NCI-H2227 (cell line): Measurements from ENCODE around the gene MBTPS1.

ENCODE experiments used
- DNase-seq: peaks from one replicate; lab custom pipeline; 2025; ENCODE audit not compliant: unreplicated experiment; lab: John Stamatoyannopoulos, UW

Gene MBTPS1

DNA sequence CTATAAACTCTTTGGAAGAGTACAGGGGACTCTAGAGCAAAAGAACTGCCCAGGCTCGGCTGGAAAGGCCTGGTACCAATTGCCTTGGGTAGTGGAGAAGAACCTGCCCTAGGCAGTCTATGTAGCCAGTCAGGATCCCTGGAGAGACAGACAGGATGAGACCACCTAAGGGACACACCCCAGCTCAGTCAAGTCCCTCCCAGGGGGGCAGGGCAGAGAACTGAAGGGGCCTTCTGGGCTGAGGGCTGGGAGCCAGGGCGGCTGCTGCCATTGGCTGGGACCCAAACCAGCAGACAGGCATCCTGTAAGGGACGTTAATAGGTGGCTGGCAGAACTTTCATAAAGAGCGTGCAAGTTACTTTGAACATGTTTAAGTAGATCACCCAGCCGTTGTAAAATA, 61.4 kb downstream of the MBTPS1 start:
- DNase-seq: no peak

DNA sequence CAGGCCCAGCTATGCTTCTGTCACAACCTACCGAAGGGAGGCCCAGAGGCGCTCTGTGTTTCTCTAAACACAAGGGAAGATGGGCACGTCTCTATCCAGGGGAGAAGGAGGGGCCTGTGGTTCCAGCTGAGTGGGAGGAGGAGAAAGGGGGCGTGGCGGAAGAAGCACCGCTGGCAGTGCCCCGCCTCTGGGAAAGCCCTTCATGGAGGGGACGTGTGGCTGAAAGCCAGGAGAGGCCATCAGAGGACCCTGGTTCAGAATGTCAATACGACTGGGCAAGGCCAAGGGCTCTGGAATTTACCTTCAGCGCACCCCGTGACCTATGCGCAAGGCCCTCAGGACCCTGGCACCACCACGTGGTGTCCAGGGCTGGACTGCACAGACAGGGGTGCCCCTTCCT, 61.8 kb downstream of the MBTPS1 start:
- no peak for DNase-seq

DNA sequence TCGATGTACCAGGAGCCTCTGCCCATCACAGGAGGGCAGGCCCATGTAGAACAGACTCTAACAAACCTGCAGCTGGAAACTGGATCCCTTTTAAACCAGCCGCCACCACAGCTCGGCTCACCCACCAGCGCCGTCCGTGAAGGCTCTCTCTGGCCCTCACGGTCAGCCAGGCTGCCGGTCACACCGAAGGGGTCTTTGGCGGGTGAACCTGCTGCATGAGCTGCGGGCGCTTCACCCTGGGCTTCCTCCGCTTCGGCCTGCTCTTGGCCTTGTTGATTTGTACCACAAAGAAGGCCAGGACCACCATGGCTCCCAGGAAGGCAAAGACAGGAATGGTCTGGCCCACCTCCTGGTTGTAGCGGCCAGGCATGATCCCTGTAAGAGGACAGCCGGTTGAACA, 62.5 kb downstream of the MBTPS1 start:
- DNase-seq: no peak

DNA sequence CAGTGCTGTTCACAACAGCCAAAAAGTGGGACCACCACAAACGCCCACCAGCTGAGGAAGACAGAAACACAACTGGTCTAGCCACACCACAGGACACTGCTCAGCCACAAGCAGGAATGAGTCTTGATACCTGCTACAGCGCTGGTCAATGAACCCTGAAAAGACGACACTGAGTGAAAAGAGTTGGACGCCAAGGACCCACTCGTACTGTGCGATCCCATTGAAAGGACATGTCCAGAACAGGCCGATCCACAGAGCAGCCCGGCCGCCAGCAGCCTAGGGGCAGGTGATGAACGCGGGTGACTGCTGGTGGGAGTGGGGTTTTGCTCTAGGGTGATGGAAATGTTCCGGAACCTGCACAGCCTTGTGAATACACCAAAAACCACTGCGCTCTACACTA, 63.5 kb downstream of the MBTPS1 start:
- DNase-seq: no peak

DNA sequence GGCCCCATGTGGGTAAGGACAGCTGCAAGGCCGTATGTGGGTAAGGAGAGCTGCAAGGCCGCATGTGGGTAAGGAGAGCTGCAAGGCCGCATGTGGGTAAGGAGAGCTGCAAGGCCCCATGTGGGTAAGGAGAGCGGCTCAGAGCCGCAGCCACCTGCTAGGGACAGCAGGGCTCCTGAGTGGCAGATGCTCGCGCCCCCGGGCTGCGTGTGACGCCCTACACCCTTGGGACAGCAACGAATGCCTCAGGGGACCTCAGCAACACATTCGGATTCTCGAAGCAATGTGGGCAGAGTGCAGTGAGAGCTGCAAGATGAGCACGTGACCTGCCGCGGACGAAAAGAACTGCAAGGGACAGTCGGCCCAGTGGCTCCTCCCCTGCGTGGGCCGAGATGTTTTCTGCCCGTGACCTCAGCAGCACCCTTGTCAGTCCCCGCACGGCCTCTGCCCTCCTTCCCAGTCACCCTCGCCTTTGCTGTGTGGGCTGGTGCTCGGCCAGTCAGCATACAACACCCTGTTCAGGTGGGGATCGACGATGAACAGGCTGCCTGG, 64.6 kb downstream of the MBTPS1 start:
- DNase-seq: no peak

DNA sequence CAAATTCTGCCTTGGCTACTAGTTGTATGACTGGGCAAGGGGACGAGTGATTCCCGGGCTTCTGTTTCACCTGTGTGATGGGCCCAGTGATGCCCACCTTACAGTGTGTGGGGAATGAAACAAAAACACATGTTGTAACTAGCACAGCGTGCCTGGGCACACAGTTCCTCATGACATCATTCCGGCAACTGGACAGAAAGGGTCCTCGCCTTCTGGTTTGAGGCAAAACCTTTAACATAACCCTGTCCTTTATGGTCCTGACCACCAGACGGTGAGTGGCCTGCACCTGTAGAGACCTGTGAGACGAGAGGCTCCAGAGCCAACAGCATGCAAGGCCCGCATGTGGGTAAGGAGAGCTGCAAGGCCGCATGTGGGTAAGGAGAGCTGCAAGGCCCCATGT, 66.4 kb downstream of the MBTPS1 start:
- no peak for DNase-seq

DNA sequence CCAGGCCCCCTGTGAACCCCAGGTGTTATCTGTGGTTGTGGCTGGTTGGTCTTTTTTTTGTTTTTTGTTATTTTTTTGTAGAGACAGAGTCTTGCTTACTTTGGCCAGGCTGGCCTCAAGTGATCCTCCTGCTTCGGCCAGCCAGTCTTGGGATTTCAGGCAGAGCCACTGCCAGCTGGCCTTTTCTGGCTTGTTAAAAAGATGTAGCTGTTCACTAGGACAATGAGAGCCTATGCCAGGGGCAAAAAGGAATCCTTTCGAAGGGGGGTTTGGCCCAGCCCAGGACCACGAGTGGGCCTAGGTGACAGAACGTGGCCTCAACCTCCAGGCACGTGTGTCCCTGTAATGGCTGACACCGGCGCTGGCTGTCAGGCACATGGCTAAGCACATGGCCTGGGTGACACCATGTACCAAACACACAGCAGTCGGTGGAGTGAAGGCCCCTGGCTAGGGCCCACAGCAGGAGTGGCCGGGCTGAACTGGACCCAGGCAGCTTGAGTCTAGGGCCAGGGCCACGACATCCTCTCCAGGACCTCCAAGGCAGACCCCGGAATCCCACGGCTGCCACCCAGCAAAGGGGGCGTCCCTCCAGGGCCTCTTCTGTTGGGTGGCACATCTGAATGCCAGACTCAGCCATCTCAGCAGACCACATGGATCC, 67.2 kb downstream of the MBTPS1 start:
- no peak for DNase-seq

DNA sequence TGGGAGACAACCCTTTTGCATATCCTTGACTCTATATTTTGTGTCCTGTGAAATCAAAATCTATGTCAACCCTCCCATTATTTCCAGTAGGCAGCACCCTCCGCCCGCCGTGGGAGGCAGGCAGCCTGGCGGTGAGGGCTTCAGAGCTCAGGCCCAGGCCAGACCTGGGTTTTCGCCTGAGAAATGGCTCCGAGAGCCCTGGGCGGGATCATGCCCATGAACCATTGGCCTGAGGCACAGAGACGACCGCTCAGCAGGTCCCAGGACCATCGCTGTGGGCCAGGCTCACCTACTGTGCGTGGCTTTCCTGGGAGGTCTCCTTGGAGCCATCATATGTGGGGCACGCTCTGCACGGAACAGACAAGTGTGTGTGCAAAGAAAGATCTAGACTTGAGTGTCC, 67.9 kb downstream of the MBTPS1 start:
- no peak for DNase-seq

DNA sequence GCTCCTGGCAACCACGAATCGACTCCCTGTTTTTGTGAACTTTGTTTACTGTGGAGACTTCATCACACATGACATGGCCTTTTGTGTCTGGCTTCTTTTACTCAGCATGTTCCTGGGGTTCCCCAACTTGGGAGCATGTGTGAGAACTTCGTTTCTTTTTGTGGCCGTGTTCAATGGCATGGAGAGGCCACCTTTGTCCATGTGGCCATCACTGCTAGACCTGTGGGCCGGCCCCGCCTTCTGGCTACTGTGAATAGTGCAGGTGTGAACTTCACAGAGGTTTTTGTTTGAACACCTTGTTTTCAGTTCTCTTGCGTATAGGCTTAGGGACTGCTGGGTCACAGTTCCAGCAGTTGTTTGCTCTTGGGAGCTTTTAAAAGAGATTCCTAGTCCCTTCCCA, 68.5 kb downstream of the MBTPS1 start:
- DNase-seq: no peak

DNA sequence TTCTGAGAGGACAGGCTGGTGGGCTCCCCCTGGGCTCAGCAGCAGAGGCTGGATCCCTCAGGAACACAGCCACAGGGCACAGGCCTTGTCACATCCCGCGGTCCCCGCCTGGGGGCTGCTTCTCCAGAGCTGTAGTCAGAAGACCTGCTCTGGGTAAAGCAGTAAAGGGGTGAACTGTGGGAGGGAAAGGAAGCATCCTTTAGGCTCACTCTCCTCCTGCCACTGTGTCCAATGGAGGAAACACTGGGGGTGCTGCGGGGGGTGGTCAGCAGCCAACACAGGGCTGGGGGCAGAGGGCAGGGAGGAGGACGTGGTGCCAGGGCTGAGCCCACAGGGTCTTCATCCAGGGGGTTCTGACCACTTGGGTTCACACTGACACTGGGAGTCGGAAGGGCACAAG, 69.1 kb downstream of the MBTPS1 start:
- no peak for DNase-seq

DNA sequence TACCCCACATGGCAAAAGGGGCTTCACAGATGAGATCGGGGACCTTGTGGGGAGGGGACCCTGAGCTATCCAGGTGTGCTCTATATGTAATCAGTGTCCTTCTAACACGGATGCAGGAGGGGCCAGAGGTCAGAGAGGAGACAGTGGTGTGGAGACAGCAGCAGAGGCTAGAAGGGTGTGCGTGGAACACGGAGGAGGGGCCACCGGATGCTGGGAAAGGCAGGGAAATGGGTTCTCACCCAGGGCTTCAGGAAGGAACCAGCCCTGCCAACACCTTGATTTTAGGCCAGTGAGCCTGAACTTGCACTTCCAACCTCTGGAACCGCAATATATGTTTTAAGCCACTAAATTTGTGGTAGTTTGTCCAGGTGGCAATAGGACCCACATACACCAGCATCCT, 69.5 kb downstream of the MBTPS1 start:
- DNase-seq: no peak

DNA sequence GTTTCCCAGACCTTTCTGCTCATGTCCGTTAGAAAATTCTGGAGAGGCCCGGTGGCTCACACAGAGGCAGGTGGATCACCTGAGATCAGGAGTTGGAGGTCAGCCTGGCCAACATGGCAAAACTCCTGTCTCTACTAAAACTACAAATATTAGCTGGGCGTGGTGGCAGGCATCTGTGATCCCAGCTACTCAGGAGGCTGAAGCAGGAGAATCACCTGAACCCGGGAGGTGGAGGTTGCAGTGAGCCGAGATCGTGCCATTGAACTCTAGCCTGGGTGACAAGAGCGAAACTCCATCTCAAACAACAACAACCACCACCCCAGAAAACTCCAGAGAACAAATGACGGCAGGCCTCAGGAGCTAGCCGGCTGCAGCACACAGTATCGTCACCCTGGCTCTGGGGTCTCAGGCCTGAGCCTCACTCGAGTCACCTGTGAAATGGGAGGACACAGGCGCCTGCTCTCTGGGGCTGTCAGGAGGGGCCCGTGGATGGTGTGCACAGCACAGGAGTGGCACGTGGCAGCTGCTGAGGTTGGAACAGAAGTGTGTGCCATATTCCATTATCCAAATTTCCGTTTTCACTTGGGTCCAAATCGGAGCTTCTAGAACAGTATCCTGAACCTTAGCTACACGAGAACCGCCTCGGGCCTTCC, 70.8 kb downstream of the MBTPS1 start:
- no peak for DNase-seq

DNA sequence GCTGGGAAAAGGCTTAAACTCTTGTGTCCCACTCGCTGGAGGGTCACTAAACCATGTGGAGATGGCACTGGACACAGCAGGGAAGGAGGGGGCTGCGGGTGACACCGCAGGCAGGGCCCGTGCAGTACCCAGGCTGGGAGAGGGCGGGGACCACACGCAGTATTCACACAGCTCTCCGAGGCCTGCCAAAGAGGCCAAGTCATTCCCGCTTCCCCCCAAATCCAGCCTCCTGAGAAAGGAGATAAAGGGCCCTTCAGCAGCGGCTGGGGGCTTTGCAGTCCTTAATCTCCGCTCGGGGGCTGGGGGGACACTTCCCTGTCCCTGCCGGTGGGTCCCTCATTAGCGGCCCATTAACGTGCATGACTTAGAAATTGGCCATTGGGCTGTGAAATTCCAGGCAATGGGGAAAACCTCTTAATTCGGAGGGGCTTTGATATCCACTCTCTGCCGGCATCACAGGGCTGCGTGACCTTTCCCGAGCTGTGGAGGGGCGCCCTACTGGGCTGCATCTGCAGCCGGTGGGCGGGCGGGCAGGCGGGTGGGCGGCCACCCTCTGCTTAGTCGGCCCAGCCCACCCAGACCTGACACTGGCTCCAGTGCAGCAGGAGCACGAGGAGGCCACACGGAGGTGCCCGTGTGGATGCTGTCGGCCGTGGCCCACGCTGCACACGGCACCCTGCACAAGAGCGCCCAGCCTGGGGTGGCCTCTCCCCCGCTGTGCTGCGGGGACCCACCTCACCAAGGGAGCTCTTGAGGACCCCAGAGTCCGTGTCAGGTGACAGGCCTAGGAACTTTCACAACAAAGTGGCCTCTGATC, 71.5 kb downstream of the MBTPS1 start:
- no peak for DNase-seq

DNA sequence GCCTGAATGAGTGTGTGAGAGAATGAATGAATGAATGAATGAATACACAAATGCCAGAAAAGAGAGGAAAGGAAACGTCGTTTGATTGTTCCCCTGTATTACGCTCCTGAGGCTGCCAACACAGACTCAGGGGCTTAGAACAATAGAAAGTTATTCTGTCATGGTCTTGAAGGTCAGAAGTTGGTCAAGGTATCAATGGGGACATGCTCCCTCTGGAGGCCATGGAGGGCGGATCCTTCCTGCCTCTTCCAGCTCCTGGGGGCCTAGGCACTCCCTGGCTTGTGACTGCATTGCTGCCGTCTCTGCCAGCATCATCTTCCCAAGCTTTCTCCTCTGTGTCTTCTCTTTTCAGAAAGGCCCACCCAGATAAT, 72.6 kb downstream of the MBTPS1 start:
- DNase-seq: no peak

DNA sequence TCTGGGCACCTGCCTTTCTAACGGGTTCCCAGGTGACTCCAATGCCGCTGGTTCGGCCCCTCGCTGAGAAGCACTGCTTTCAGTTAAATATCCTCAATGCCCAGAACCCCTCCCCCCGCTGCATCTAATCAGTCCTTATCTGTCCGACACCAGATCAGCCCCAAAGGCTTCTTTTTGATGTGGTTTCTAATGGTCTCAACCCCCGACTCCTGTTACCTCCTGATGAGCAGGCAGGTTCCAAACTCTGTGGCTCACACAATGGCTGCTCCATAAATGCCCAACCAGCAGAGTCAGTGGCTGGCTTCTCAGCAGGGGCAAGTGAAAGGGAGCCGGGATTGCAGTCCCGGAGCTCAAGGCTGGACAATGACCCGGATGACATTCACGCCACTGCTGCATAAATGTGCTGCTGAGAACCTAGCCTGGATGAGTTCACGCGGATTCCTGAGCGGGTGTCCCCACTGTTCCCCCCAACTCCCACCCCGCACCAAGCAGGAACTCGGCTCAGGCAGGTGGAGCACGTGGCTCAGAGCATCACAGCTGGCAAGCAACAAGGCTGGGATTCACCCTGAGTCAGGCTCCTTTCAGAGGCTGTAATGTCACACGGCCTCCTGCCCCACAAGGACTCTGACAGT, 73.1 kb downstream of the MBTPS1 start:
- DNase-seq: no peak

DNA sequence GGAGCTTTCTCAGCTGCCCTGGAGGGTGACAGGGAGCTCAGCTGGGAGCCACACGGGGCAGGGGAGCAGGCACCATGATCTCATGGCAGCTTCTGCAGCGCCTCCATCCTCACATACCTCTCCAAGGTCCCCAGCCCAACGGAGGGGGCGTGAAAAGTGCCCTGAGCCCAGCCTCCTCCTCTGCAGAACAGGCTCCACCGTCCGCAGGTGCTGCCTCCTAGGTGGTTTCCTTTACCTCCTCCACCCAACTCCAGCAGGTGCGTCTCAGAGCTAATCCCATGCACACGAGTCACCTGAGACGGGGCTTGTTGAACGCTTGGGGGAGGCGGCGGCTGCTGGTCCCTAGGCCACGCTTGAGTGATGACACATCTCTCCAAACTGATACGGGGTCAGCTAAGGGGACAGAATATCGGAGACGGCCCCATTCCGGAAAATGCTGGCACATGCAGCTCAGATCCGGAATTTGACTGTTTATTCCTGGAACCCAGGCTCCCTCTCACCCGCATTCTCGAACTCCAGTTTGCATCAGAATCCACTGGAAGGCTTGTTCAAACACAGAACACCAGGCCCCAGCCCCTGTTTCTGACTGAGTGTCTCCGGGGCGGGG, 73.8 kb downstream of the MBTPS1 start:
- DNase-seq: no peak

DNA sequence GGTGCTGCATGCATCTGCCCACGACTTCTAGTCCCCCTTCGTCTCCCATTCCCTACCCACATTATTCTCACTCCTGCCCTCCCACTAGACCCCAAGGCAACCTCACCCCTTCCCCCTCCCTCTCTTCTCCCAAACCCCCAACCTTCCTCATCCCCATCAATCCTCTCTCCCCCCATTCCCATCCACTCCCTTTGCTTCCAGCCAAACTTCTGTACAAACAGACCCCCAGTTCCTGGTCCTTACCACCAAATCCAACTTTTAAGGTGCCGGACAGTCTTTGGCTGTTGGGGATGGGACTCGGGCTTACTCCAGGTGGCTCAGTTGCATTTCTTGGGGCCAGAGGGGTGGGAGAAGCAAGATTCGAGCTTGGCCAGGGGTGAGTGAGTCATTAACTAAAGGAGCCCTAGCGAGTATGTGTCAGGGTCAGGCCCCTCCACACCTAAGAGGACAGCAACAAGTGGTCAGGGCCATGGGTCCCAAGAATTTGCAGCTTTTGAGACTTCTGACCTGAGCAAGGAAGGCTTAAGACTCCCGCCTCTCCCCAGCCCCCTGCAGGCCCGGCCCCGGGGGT, 74.3 kb downstream of the MBTPS1 start, which contains the start of gene SLC38A8:
SLC38A8 (minus strand) TSS at position 488 of the 571 bp plus-strand sequence. CDS start 638 bp downstream, outside the sequence.
- no peak for DNase-seq

DNA sequence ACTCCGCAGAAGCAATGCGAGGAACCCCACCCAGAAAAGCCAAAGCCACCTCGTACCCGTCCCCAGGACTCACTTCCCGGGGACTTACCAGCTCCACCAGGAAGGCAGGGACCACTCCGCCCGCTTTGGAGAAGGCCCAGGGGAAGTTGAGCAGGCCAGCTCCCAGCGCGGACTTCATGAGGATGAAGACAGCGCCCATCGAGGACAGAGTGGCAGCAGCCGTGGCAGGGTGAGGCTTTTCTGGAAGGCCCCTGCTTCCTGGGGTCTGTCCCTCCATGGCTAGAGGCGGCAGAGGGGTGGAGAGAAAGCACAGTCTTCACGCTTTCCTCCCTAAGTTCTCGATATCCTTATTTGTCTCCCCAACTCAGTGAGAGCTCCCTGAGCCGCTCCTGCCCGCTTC, 74.9 kb downstream of the MBTPS1 start:
- no peak for DNase-seq

DNA sequence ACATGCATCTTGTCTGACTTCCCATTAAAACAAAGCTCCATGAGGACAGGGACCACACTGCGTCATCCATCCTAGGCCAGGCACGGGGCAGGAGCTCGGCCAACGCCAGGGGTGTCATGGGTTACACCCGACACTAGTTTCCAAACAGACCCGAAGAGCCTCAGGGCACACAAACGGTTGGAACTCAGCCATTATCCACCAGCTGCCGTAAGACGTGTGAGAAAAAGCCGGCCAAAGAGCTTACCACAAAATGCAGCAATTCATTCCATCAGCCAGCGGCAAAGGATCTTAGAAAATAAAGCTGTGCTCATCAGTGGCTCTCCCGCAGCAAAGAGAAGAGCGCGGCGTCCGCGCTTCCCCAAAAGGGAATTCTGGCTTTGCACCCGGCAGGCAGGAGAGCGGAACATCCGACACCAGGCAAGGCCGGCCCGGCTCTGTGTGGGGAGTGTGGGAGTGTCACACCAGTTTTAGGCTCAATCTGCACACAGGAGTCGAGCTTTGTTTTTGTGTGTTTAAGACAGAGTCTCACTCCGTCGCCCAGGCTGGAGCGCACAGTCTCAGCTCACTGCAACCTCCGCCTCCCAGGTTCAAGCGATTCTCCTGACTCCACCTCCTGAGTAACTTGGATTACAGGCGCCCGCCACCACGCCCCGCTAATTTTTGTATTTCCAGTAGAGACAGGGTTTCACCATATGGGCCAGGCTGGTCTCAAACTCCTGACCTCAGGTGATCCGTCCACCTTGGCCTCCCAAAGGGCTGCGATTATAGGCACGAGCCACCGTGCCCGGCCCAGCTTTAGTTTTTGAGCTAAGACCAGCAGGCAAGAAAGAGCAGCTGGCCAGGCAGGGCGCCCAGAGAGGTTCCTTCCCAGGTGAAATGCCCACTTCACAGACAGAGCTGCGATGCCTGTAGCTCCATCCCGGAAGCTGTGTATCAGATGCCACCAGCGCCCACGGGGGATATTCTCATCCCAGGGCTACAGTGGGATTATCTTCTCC, 75.6 kb downstream of the MBTPS1 start:
- no peak for DNase-seq
